Iris pigment epithelial cell (primary cell): ENCODE measurements around the gene PANK3.
"Not testable (repeated sequence)": the region's sequence is repeated elsewhere in the genome, so short reads cannot be mapped to it uniquely, and the experiment has no call there.

ENCODE experiments used
- DNase-seq: peaks from one replicate; pipeline ENCODE4 v3.0.0-alpha.2; 2011; ENCODE audit warnings: low read depth

The PANK3 gene

DNA sequence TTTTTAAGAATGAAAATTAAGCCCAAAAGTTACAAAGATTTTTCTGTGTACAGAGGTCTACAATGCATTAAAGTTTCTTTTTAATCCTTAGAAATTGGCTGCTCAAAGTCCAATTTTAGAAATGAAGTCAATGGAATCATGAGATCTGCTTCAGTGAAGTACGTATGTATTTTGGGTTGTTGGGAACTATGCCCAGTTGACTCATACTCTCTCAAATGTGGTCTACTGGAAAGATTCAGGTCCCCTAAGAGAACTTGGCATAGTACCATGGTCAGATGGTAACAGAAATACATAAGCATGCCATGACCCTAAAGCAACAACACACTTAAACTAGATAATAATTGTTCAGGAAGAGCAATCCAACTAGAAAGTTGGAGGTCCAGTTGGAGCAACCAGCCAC, 27.0 kb downstream of the PANK3 start:
- DNase-seq: peak; percentile 93

DNA sequence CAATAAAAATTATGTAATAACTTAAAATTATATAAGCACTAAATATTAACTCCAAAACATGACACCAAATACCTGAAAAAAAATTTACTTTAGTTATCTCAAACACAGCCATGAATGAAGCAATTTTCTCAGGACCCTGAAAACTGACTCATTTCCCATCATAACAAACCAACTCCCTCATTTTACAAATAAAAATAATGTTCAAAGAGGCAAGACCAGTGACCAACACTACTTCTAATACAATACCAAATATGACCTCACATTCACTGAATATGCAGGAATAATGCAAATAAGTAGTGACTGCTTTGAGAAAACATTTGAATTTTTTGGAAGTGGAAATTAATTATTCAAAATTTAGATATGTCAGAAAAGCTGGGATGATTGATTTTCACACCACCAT, 28.5 kb downstream of the PANK3 start:
- DNase-seq: no peak

DNA sequence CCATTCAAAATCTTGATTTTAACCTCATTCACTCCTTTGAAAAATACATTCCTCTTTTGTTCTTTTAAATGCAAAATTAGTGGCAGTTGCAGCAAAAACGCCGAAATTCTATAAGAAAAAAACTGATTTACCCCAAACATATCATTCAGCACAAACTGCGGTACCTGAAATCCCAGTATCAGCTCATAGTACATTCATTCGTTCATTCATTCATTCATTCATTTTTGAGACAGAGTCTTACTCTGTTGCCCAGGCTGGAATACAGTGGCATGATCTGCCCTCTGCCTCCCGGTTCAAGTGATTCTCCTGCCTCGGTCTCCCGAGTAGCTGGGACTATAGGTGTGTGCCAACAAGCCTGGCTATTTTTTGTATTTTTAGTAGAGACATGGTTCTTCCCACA, 29.6 kb downstream of the PANK3 start:
- DNase-seq: no peak

DNA sequence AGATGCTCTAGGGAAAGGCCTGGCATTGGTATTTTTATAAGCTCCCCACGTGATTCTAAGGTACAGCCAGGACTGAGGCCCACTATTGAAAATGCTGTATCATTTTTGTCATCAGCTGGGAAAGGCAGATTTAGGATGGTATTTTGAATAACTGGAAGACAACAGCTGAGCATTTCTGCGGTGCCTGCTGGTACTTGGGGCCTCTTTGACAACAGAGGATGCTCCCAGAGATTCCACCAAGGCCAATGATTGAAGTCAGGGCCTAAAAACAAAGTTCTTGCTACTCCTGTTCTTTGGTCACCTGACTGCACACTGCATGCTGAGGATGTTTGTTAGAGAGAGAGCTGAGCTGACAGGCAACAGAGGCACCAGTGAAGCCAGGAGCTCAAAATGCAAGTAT, 42.0 kb downstream of the PANK3 start:
- DNase-seq: no peak

DNA sequence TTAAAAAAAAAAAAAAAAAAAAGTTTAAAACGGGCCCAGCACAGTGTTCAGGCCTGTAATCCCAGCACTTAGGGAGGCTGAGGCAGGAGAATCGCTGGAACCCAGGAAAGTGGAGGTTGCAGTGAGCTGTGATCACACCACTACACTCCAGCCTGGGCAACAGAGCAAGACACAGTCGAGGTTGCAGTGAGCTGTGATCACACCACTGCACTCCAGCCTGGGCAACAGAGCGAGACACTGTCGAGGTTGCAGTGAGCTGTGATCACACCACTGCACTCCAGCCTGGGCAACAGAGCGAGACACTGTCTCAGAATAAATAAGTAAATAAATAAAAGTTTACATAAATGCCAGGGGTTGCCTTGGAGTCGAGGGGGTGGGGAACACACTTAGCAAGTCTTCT, 44.8 kb downstream of the PANK3 start:
- not testable (repeated sequence) for DNase-seq

DNA sequence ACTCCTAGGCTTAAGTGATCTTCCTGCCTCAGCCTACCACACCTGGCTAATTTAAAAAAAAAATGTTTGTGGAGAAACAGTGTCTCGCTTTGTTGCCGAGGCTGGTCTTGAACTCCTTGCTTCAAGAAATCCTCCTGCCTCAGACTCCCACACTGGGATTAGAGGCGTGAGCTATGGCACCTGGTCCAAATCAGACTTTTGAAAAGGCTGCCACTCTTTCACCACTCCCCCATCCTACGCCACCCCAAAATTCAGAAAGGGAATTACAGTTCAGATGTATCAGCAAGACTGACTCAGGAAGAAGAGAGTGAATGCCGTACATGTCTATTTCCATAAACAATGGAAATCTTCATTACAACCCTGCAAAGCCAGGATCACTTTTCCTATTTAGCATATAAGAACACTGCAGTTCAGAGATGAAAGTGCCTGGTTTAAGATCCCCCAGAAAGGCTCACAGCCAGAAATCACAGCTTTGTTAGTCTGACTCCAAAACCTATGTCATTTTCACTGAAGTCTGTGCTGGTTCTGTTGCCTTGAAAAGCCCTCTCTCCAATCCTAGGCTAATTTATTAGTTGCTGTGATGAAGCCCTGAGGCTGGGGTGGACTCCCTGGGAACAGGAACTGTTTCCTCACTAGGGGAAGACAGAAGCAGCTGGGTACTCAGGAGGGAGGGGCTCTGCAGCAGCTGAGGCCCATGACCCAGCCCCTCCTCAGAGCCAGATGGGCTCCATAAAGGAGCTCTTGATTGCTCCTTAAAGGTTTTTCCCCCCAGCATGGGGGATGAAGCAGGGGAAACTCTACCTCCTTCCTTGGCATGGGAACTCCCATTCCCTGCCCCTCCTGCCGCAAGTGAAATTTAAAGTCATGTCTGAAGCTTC, 46.9 kb downstream of the PANK3 start:
- DNase-seq: no peak

DNA sequence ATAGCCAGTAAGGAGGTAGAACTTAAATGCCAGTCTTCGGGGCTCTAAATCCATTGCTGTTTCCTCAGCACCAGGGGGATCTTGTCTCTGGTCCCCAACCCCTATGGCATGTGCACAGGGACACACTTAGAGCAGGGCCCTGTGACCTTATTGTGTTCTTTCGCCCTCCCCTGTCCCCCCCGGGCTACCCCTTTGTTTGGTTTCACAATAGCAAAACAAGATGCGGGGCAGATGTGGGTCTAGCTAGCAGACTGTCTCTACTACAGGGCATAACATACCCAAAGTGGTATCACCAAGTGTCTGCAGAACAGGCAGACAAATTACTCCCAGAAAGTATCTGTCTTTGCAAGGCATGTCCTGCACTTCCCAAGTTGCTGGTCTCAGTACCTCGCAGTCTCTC, 48.0 kb downstream of the PANK3 start:
- no peak for DNase-seq

DNA sequence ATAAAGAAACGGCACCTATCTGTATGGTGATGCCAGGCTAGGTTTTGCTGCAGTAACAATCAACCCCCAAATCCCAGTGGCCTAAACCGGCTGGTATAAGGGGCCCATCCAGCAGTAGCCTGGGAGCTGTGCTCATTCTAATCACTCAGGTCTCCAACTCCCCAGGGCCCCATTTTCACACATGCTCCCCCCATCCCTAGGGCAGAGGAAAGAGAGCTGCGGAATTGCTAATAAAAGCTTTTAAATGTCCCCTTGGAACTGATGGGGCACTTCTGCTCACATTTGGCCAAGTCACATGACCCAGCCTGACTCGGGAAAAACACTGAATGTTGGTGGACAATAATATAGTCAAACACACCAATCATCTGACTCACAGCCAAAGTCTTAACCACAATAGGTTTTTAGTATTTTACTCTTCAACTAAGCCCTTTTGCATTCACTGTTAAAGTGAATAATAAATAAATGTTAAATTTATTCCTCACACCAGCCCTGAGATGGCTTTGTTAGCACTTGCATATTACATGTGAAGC, 48.5 kb downstream of the PANK3 start:
- DNase-seq: no peak

DNA sequence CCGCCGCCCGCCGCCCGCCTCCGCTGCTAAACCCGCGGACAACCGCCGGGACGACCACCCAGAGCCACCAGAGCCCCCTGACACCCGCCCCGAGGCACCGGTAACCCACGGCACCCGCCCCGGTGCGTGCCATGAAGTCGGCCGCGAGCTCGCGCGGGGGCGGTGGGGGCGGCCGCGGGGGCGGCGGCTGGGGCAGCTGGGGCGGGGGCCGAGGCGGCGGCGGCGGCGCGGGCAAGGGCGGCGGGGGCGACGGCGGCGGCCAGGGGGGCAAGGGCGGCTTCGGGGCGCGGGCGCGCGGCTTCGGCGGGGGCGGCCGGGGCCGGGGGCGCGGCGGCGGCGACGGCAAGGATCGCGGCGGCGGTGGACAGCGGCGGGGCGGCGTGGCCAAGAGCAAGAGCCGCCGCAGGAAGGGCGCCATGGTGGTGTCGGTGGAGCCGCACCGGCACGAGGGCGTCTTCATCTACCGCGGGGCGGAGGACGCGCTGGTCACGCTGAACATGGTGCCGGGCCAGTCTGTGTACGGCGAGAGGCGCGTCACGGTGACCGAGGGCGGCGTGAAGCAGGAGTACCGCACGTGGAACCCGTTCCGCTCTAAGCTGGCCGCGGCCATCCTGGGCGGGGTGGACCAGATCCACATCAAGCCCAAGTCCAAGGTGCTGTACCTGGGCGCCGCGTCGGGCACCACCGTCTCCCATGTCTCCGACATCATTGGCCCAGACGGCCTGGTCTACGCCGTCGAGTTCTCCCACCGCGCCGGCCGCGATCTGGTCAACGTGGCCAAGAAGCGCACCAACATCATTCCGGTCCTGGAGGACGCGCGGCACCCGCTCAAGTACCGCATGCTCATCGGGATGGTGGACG, 49.6 kb downstream of the PANK3 start:
- DNase-seq: no peak

DNA sequence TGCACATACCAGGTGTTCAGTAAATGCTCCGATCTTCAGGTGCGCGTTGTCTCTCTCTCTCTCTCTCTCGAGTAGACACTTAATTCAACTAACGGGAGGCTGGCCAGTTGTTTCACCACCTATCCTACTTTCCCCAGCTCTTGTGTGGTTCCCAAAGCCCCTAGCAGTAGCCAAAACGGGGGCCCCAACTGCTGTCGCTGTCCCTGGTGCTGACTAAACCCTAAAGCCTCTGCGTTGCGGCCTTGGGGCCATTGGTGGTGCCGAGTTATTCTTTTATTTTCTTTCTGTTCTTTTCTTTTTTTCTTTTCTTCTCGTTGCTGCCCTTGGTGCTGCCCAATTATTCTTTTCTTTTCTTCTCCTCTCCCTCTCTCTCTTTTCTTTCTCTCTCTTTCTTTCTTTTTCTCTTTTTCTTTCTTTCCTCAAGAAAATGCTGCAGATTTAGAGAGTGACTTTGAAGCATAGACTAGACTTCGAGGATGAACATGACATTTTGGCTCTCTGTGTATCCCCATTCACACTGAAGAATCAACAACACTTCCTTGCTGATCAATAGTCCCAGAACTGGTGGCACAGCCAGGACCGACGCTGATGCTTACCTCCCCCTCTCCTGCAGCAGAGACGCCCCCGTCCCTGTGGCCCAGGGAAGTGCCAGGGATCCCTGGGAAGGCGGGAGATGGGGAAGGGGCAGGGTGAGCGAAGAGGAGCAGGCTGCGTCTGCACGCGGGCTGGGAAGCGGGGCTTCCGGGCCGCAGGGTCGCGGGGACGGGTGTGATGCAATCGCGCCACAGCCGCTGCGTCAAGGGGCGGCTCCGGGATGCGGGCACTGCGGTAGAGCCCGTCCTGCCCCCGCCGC, 50.4 kb downstream of the PANK3 start, which contains the start of gene FBLL1:
TSS of gene FBLL1 (plus strand) at position 785 of the 853 bp plus-strand sequence. CDS start 200 bp downstream, outside the sequence.
- peak; percentile 14 for DNase-seq

DNA sequence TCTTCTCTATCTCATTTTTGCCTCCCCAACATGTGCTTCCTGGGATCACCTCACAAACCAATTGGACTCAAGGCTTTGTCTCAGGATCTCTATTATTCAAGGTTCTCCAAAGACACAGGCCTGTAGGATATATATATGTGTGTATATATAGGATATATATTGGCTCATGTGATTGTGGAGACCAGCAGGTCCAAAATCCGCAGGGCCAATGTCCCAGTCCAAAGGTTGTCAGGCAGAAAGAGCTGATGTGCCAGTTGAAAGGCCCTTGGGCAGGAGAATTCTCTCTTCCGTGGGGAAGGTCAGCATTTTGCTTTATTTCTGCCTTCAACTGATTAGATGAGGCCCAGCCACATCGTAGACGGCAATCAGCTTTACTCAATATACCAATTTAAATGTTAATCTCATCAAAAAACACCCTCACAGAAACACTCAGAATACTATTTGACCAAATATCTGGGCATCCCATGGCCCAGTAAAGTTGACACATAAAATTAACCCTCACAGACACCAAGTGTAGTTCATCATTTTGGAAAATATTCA, 51.3 kb downstream of the PANK3 start:
- DNase-seq: no peak

DNA sequence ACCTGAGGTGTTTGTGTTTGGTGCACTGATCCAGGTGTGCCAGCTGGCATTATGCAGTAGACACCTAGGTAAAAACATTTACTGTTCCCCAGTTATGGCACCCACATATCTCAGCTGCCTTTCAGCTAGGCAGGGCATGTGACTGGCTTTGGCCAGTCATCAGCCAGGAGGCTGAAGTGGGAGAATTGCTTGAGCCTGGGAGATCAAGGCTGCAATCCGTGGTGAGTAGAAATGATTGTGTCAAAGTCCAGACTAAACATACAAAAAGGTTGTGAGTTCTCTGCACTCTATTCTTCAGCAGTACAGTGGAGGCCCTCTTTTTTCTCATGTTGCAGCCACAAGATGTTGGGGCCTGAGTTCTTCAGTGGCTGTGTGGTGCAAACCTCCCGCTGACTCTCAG, 53.3 kb downstream of the PANK3 start:
- no peak for DNase-seq

DNA sequence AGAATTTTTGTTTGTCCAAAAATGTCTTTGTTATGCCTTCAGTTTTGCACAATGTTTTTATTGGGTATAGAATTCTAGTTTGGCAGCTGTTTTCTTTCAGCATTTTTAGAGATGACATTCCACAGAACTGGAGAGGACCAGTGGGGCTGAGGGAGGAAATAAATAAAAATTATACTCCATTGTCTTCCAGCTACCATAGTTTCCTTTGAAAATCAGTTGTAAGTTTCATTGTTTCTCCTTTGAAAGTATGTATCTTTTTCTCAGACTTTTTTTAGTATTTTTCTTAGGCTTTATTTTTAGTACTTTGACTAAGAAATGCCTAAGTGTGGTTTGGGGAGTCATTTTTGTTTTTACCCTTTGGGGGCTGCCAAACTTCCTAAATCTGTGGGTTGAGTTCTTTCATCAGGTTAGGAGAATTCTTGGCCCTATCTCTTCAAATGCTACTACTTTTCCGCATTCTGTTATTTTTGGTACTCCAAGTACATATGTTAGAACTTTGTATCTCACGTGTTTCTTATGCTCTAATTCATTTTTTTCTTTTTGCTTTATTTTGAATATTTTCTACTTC, 65.2 kb downstream of the PANK3 start:
- DNase-seq: no peak

DNA sequence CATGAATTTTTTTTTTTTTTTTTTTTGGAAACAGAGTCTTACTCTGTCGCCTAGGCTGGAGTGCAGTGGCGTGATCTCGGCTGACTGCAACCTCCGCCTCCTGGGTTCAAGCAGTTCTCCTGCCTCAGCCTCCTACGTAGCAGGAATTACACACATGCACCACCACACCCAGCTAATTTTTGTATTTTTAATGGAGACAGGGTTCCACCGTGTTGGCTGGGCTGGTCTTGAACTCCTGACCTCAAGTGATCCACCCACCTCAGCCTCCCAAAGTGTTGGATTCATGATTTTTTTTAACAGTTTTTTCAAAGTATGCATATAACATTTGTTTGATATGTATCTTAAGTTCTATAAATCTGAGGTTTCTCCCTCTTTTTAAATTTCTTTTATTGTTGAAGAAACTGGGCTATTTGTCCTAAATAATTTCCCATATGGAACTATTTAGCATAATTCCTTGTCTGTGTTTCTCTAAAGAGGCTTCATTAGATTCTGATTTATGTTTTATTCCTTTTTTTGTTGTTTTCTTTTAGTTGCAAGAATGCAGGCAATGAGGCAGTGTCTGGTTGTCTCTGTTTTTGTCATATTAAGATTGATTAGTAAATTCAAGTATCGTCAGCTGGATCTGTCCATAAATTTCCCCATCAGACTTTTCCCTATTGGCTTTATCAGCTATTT, 76.5 kb downstream of the PANK3 start:
- no peak for DNase-seq
